ENCODE results near the gene PATL2.

PATL2 gene

GRCh38 chr15:44667039-44667360 lies 44.1 kb downstream of the PATL2 start:
- Histone ChIP-seq H3K4me1 (ENCODE audit: control insufficient read depth in 2 of 2, insufficient read depth in 2 of 2, low read length in 2 of 2) (peaks cover 8 to 14% of the 10 kb centered on the region in 2 donors), H3K9me3 (ENCODE audit: control insufficient read depth in 2 of 2, low read length in 2 of 2) (no peaks in the 10 kb centered on the region), H3K27ac (ENCODE audit: low read depth in 2 of 2, low read length in 2 of 2) (peak overlapping the region in 1 of 2 donors; percentile 61), H3K36me3 (ENCODE audit: control insufficient read depth in 2 of 2, insufficient read depth in 2 of 2, low read length in 2 of 2) (no peaks in the 10 kb centered on the region), H3K27me3 (ENCODE audit: control insufficient read depth in 2 of 2, insufficient read depth in 2 of 2, low read length in 2 of 2) (no peaks in the 10 kb centered on the region), H3K4me3 (ENCODE audit: low read length in 2 of 2) (peak overlapping the region in 1 of 2 donors; percentile 37), H3K9ac (ENCODE audit: low read depth in 1 of 2, low read length in 2 of 2) (peak overlapping the region in 1 of 2 donors; percentile 3)

- no peaks in the 10 kb centered on the region for H3K36me3 ChIP-seq (ENCODE audit: control insufficient read depth in 2 of 2, insufficient read depth in 2 of 2, low read length in 2 of 2)
- peaks cover 12 to 17% of the 10 kb centered on the region in 2 donors for H3K4me1 ChIP-seq (ENCODE audit: control insufficient read depth in 2 of 2, insufficient read depth in 2 of 2, low read length in 2 of 2)
- H3K27me3 ChIP-seq (ENCODE audit: control insufficient read depth in 2 of 2, insufficient read depth in 2 of 2, low read length in 2 of 2), result no peaks in the 10 kb centered on the region
- H3K27ac ChIP-seq (ENCODE audit: low read depth in 2 of 2, low read length in 2 of 2), result peak overlapping the region; percentile 25 to 61
- H3K4me3 ChIP-seq (ENCODE audit: low read length in 2 of 2), result peak overlapping the region in 1 of 2 donors; percentile 37
- H3K9me3 ChIP-seq (ENCODE audit: control insufficient read depth in 2 of 2, low read length in 2 of 2), result no peaks in the 10 kb centered on the region
- no peak overlapping the region for H3K9ac ChIP-seq (ENCODE audit: low read depth in 1 of 2, low read length in 2 of 2)
Measured at GRCh38 chr15:44666210-44667038, 44.7 kb downstream of the PATL2 start.

GRCh38 chr15:44663410-44664308 lies 47.5 kb downstream of the PATL2 start, which contains the start of gene SPG11:
TSS of gene SPG11 (minus strand) at chr15:44663662. CDS start at chr15:44663647, 15 bp downstream.
- Histone ChIP-seq H3K4me1 (ENCODE audit: control insufficient read depth in 2 of 2, insufficient read depth in 2 of 2, low read length in 2 of 2) (peaks cover 12 to 17% of the 10 kb centered on the region in 2 donors), H3K9ac (ENCODE audit: low read depth in 1 of 2, low read length in 2 of 2) (peak within 1 kb of the TSS; percentile 96 to 99), H3K9me3 (ENCODE audit: control insufficient read depth in 2 of 2, low read length in 2 of 2) (no peaks in the 10 kb centered on the region), H3K27me3 (ENCODE audit: control insufficient read depth in 2 of 2, insufficient read depth in 2 of 2, low read length in 2 of 2) (no peaks in the 10 kb centered on the region), H3K27ac (ENCODE audit: low read depth in 2 of 2, low read length in 2 of 2) (peak within 1 kb of the TSS; percentile 98 to 100), H3K36me3 (ENCODE audit: control insufficient read depth in 2 of 2, insufficient read depth in 2 of 2, low read length in 2 of 2) (peaks cover 7 to 11% of the 10 kb centered on the region in 2 donors), H3K4me3 (ENCODE audit: low read length in 2 of 2) (peak within 1 kb of the TSS; percentile 91 to 99)

- H3K9me3 ChIP-seq (ENCODE audit: control insufficient read depth in 2 of 2, low read length in 2 of 2), result no peaks in the 10 kb centered on the region
- peak overlapping the region; percentile 91 to 99 for H3K4me3 ChIP-seq (ENCODE audit: low read length in 2 of 2)
- H3K4me1 ChIP-seq (ENCODE audit: control insufficient read depth in 2 of 2, insufficient read depth in 2 of 2, low read length in 2 of 2), result peaks cover 12 to 17% of the 10 kb centered on the region in 2 donors
- peaks cover 7 to 11% of the 10 kb centered on the region in 2 donors for H3K36me3 ChIP-seq (ENCODE audit: control insufficient read depth in 2 of 2, insufficient read depth in 2 of 2, low read length in 2 of 2)
- peak overlapping the region; percentile 96 to 99 for H3K9ac ChIP-seq (ENCODE audit: low read depth in 1 of 2, low read length in 2 of 2)
- peak overlapping the region; percentile 98 to 100 for H3K27ac ChIP-seq (ENCODE audit: low read depth in 2 of 2, low read length in 2 of 2)
- no peaks in the 10 kb centered on the region for H3K27me3 ChIP-seq (ENCODE audit: control insufficient read depth in 2 of 2, insufficient read depth in 2 of 2, low read length in 2 of 2)
Measured at GRCh38 chr15:44662478-44663409, 48.4 kb downstream of the PATL2 start.

- no peak overlapping the region for H3K9ac ChIP-seq (ENCODE audit: low read depth in 1 of 2, low read length in 2 of 2)
- no peak overlapping the region for H3K27ac ChIP-seq (ENCODE audit: low read depth in 2 of 2, low read length in 2 of 2)
Measured at GRCh38 chr15:44661576-44661975, 49.5 kb downstream of the PATL2 start.

GRCh38 chr15:44659056-44659455 lies 52.1 kb downstream of the PATL2 start:
- Histone ChIP-seq H3K36me3 (ENCODE audit: control insufficient read depth in 2 of 2, insufficient read depth in 2 of 2, low read length in 2 of 2) (peaks cover 31 to 36% of the 10 kb centered on the region in 2 donors), H3K4me1 (ENCODE audit: control insufficient read depth in 2 of 2, insufficient read depth in 2 of 2, low read length in 2 of 2) (peaks cover 11% of the 10 kb centered on the region in 2 donors), H3K27ac (ENCODE audit: low read depth in 2 of 2, low read length in 2 of 2) (no peak overlapping the region), H3K9ac (ENCODE audit: low read depth in 1 of 2, low read length in 2 of 2) (no peak overlapping the region), H3K27me3 (ENCODE audit: control insufficient read depth in 2 of 2, insufficient read depth in 2 of 2, low read length in 2 of 2) (no peaks in the 10 kb centered on the region), H3K9me3 (ENCODE audit: control insufficient read depth in 2 of 2, low read length in 2 of 2) (no peaks in the 10 kb centered on the region), H3K4me3 (ENCODE audit: low read length in 2 of 2) (no peak overlapping the region)

More at GRCh38 chr15:44661576-44661975, 49.5 kb downstream of the PATL2 start:
- peaks cover 12 to 17% of the 10 kb centered on the region in 2 donors for H3K4me1 ChIP-seq (ENCODE audit: control insufficient read depth in 2 of 2, insufficient read depth in 2 of 2, low read length in 2 of 2)
- no peaks in the 10 kb centered on the region for H3K27me3 ChIP-seq (ENCODE audit: control insufficient read depth in 2 of 2, insufficient read depth in 2 of 2, low read length in 2 of 2)
- peaks cover 15 to 19% of the 10 kb centered on the region in 2 donors for H3K36me3 ChIP-seq (ENCODE audit: control insufficient read depth in 2 of 2, insufficient read depth in 2 of 2, low read length in 2 of 2)
- H3K9me3 ChIP-seq (ENCODE audit: control insufficient read depth in 2 of 2, low read length in 2 of 2), result no peaks in the 10 kb centered on the region
- H3K4me3 ChIP-seq (ENCODE audit: low read length in 2 of 2), result peak overlapping the region; percentile 2 to 99

- H3K4me1 ChIP-seq (ENCODE audit: control insufficient read depth in 2 of 2, insufficient read depth in 2 of 2, low read length in 2 of 2), result peaks cover 6 to 7% of the 10 kb centered on the region in 2 donors
- H3K9me3 ChIP-seq (ENCODE audit: control insufficient read depth in 2 of 2, low read length in 2 of 2), result no peaks in the 10 kb centered on the region
- H3K27ac ChIP-seq (ENCODE audit: low read depth in 2 of 2, low read length in 2 of 2), result no peak overlapping the region
- peaks cover 39 to 49% of the 10 kb centered on the region in 2 donors for H3K36me3 ChIP-seq (ENCODE audit: control insufficient read depth in 2 of 2, insufficient read depth in 2 of 2, low read length in 2 of 2)
- no peaks in the 10 kb centered on the region for H3K27me3 ChIP-seq (ENCODE audit: control insufficient read depth in 2 of 2, insufficient read depth in 2 of 2, low read length in 2 of 2)
- no peak overlapping the region for H3K4me3 ChIP-seq (ENCODE audit: low read length in 2 of 2)
- no peak overlapping the region for H3K9ac ChIP-seq (ENCODE audit: low read depth in 1 of 2, low read length in 2 of 2)
Measured at GRCh38 chr15:44657378-44657777, 53.7 kb downstream of the PATL2 start.

GRCh38 chr15:44656913-44657312 lies 54.2 kb downstream of the PATL2 start:
- no peak overlapping the region for H3K9ac ChIP-seq (ENCODE audit: low read depth in 1 of 2, low read length in 2 of 2)
- peaks cover 44 to 51% of the 10 kb centered on the region in 2 donors for H3K36me3 ChIP-seq (ENCODE audit: control insufficient read depth in 2 of 2, insufficient read depth in 2 of 2, low read length in 2 of 2)
- H3K27ac ChIP-seq (ENCODE audit: low read depth in 2 of 2, low read length in 2 of 2), result no peak overlapping the region
- H3K4me3 ChIP-seq (ENCODE audit: low read length in 2 of 2), result no peak overlapping the region
- H3K4me1 ChIP-seq (ENCODE audit: control insufficient read depth in 2 of 2, insufficient read depth in 2 of 2, low read length in 2 of 2), result peaks cover 2 to 3% of the 10 kb centered on the region in 2 donors
- H3K9me3 ChIP-seq (ENCODE audit: control insufficient read depth in 2 of 2, low read length in 2 of 2), result no peaks in the 10 kb centered on the region
- no peaks in the 10 kb centered on the region for H3K27me3 ChIP-seq (ENCODE audit: control insufficient read depth in 2 of 2, insufficient read depth in 2 of 2, low read length in 2 of 2)

- no peaks in the 10 kb centered on the region for H3K9me3 ChIP-seq (ENCODE audit: control insufficient read depth in 2 of 2, low read length in 2 of 2)
- no peaks in the 10 kb centered on the region for H3K27me3 ChIP-seq (ENCODE audit: control insufficient read depth in 2 of 2, insufficient read depth in 2 of 2, low read length in 2 of 2)
- peaks cover 50 to 57% of the 10 kb centered on the region in 2 donors for H3K36me3 ChIP-seq (ENCODE audit: control insufficient read depth in 2 of 2, insufficient read depth in 2 of 2, low read length in 2 of 2)
- no peak overlapping the region for H3K27ac ChIP-seq (ENCODE audit: low read depth in 2 of 2, low read length in 2 of 2)
- H3K9ac ChIP-seq (ENCODE audit: low read depth in 1 of 2, low read length in 2 of 2), result no peak overlapping the region
- no peak overlapping the region for H3K4me3 ChIP-seq (ENCODE audit: low read length in 2 of 2)
- no peaks in the 10 kb centered on the region for H3K4me1 ChIP-seq (ENCODE audit: control insufficient read depth in 2 of 2, insufficient read depth in 2 of 2, low read length in 2 of 2)
Measured at GRCh38 chr15:44656298-44656697, 54.8 kb downstream of the PATL2 start.
